K562 (cell line): ENCODE measurements around the gene TEPSIN. TPM values are rescaled to one million over a fixed set of nuclear protein-coding genes. Genes with fewer than 3 reads are reported as not detected.

Experiments used
- ARID3A ChIP-seq: IDR thresholded peaks from 2 replicates; pipeline ENCODE4 v1.6.1; 2012; ENCODE audit warnings: low read depth, low read length, improper control_type of control experiment, borderline replicate concordance
- ELF2 ChIP-seq: fragments of 250-450 bp; sonication (Bioruptor Pico); IDR thresholded peaks from 2 replicates; pipeline ENCODE4 v1.5.0; 2021; ENCODE audit warnings: mild to moderate bottlenecking
- FOXK1 ChIP-seq: sonication (generic); formaldehyde crosslinking; IDR thresholded peaks from 2 replicates; pipeline ENCODE4 v1.8.0; 2022; ENCODE audit warnings: missing genetic modification reagents, mild to moderate bottlenecking, borderline replicate concordance
- FOXK2 ChIP-seq, 2 experiments: fragments of 450-650 bp; IDR thresholded peaks in 1 of 2; conservative IDR thresholded peaks in 1 of 2; 2 replicates each; pipeline ENCODE4 v1.6.1; 2016; ENCODE audit warnings: low read depth in 2 of 2, mild to moderate bottlenecking in 1 of 2
- JUND ChIP-seq, 2 experiments: IDR thresholded peaks; 2 replicates in 1 of 2; 3 replicates in 1 of 2; pipeline ENCODE4 v1.6.1; 2011; ENCODE audit warnings: borderline replicate concordance in 2 of 2, low read depth in 2 of 2, low read length in 2 of 2, improper control_type of control experiment in 1 of 2, missing biosample characterization in 1 of 2, missing genetic modification characterization in 1 of 2, missing genetic modification reagents in 1 of 2
- MEIS2 ChIP-seq: fragments of 450-650 bp; IDR thresholded peaks from 2 replicates; pipeline ENCODE4 v1.6.1; 2014; ENCODE audit warnings: mild to moderate bottlenecking; ENCODE audit not compliant: partially characterized antibody
- NR3C1 ChIP-seq: sonication (generic); formaldehyde crosslinking; IDR thresholded peaks from 2 replicates; pipeline ENCODE4 v1.8.1; 2022; ENCODE audit warnings: missing genetic modification reagents
- PHF21A ChIP-seq: fragments of 450-650 bp; IDR thresholded peaks from 2 replicates; pipeline ENCODE4 v1.6.1; 2017; ENCODE audit warnings: low read depth, borderline replicate concordance
- POLR2A ChIP-seq: fragments of 450-650 bp; conservative IDR thresholded peaks from 2 replicates; pipeline ENCODE4 v1.6.1; 2016
- RBM22 ChIP-seq: fragments of 200-400 bp; formaldehyde crosslinking; IDR thresholded peaks from 2 replicates; pipeline ENCODE4 v1.6.1; 2018; ENCODE audit warnings: low read length, low read depth; ENCODE audit not compliant: poor library complexity, severe bottlenecking
- RCOR1 ChIP-seq, 2 experiments: IDR thresholded peaks; 2 replicates each; pipeline ENCODE4 v1.6.1; 2012; ENCODE audit warnings: low read depth in 2 of 2, low read length in 2 of 2, borderline replicate concordance in 1 of 2, improper control_type of control experiment in 1 of 2
- RFX1 ChIP-seq: fragments of 450-650 bp; IDR thresholded peaks from 2 replicates; pipeline ENCODE4 v1.6.1; 2016; ENCODE audit warnings: mild to moderate bottlenecking, moderate library complexity
- SIN3A ChIP-seq, 2 experiments: fragments of 150-350 bp in 1 of 2; IDR thresholded peaks; 2 replicates each; pipeline ENCODE4 v1.6.1; 2011 to 2016; ENCODE audit warnings: borderline replicate concordance in 2 of 2, low read depth in 2 of 2, low read length in 2 of 2, mild to moderate bottlenecking in 2 of 2, moderate library complexity in 2 of 2; ENCODE audit not compliant: control insufficient read depth in 1 of 2
- VEZF1 ChIP-seq: fragments of 200-800 bp; sonication (Bioruptor generic); IDR thresholded peaks from 2 replicates; pipeline ENCODE4 v1.6.1; 2017; ENCODE audit warnings: missing genetic modification characterization, missing compliant biosample characterization
- ZNF143 ChIP-seq: sonication (generic); formaldehyde crosslinking; IDR thresholded peaks from 2 replicates; pipeline ENCODE4 v1.9.0; 2022; ENCODE audit warnings: mild to moderate bottlenecking, missing genetic modification reagents
- ZNF449 ChIP-seq: fragments of 250-450 bp; sonication (Bioruptor Pico); IDR thresholded peaks from 2 replicates; pipeline ENCODE4 v1.8.0; 2022; ENCODE audit warnings: moderate library complexity, mild to moderate bottlenecking, inconsistent platforms
- ZNF592 ChIP-seq: fragments of 450-650 bp; IDR thresholded peaks from 2 replicates; pipeline ENCODE4 v1.6.1; 2017; ENCODE audit warnings: antibody characterized with exemption, mild to moderate bottlenecking
- polyA plus RNA-seq, 8 experiments: library from polyadenylated mRNA; depleted of rRNA in 4 of 8; stranded (reverse) in 5 of 8; unstranded in 3 of 8; fragments of >200 nt; fragmentation: Nextera tagmentation in 2 of 8; fragmentation: Illumina TruSeq in 1 of 8; extraction: Ambion mirVana in 2 of 8; extraction: Trizol in 1 of 8; gene quantifications; 2 replicates each; pipeline versions ENCODE4 v1.2.1 to v1.2.3, GENCODE V29; 2011 to 2014; ENCODE audit warnings: inconsistent platforms in 1 of 8, missing spikeins in 1 of 8
- total RNA-seq, 7 experiments: library from RNA; depleted of rRNA in 6 of 7; stranded (reverse); fragments of >200 nt in 6 of 7; fragmentation: Illumina TruSeq in 2 of 7; extraction: Trizol in 2 of 7; gene quantifications; 2 replicates each; pipeline versions ENCODE4 v1.2.1 to v1.2.3, GENCODE V29; 2011 to 2021; ENCODE audit warnings: low replicate concordance in 1 of 7

Gene TEPSIN
- total and polyA plus RNA-seq, 9 of the 15 experiments (the other 6 are each of a cell fraction or from before 2014, with no cell fraction given) = 0.80 to 29.8 (median 5.3) TPM

- no peak for TF ChIP-seq ZNF592
- TF ChIP-seq POLR2A = peak; percentile 53
- peak; percentile 58 for TF ChIP-seq RBM22
- no peak for TF ChIP-seq MEIS2
- TF ChIP-seq RCOR1 (IDR thresholded peaks at IDR 0.05; ENCODE audit: borderline replicate concordance in 1 of 2, low read depth in 2 of 2, low read length in 2 of 2) = peak in 1 of 2 experiments; percentile 46; a peak in 1 of 4 replicates
- 0 out of 2 replicates have a peak, but pooled peaks have one; percentile 41 for TF ChIP-seq NR3C1 (CRISPR knock-in tag)
- TF ChIP-seq FOXK1 (CRISPR knock-in tag) = no peak
- TF ChIP-seq JUND (IDR thresholded peaks at IDR 0.05; ENCODE audit: borderline replicate concordance, low read depth, low read length) = 0 out of 2 replicates have a peak, but pooled peaks have one; percentile 7
- TF ChIP-seq JUND (tag; IDR thresholded peaks at IDR 0.05; ENCODE audit: borderline replicate concordance, low read depth, low read length) = no peak
- no peak for TF ChIP-seq ZNF143 (CRISPR knock-in tag)
- TF ChIP-seq ARID3A = no peak
- TF ChIP-seq SIN3A (IDR thresholded peaks at IDR 0.05; ENCODE audit: borderline replicate concordance in 2 of 2, control insufficient read depth in 1 of 2, low read depth in 2 of 2, low read length in 2 of 2) = 0 out of 4 replicates have a peak, but pooled peaks of 1 of the 2 experiments have one; percentile 37
- peak; percentile 82 for TF ChIP-seq VEZF1 (CRISPR knock-in tag)
- no peak for TF ChIP-seq ELF2 (CRISPR knock-in tag)
- TF ChIP-seq ZNF449 (CRISPR knock-in tag) = no peak
- no peak for TF ChIP-seq PHF21A
- TF ChIP-seq FOXK2 (conservative IDR thresholded peaks at IDR 0.05 in 1 of 2, IDR thresholded peaks at IDR 0.05 in 1 of 2; ENCODE audit: low read depth in 2 of 2) = 0 out of 4 replicates have a peak, but pooled peaks have one; percentile 22 to 33
- no peak for TF ChIP-seq RFX1
Observed at GRCh38 chr17:81241648-81242420, 3.0 kb upstream of the TEPSIN start (continued).
